Neural cell (in vitro differentiated cells): ENCODE measurements around the gene PCDHGC5. TPM values are rescaled to one million over a fixed set of nuclear protein-coding genes. Genes with fewer than 3 reads are reported as not detected.

Experiments used
- H2AFZ ChIP-seq: fragments of 200-600, 300-800 bp; sonication (generic), shearing (Covaris generic); 2 replicates; pipeline ENCODE4 v1.6.0; 2014; ENCODE audit warnings: low read depth, mild to moderate bottlenecking, antibody characterized with exemption, low read length, moderate library complexity
- H3F3A ChIP-seq: fragments of 200-600 bp; shearing (Covaris generic); 2 replicates; pipeline ENCODE4 v1.6.1; 2016; ENCODE audit warnings: mild to moderate bottlenecking, moderate library complexity, mixed read lengths, antibody characterized with exemption, low read length; ENCODE audit not compliant: insufficient read depth, poor library complexity, severe bottlenecking
- H3K27ac ChIP-seq: fragments of 200-600, 300-800 bp; sonication (generic), shearing (Covaris generic); 2 replicates; pipeline ENCODE4 v1.5.1; 2014; ENCODE audit warnings: mild to moderate bottlenecking, low read length, moderate library complexity
- H3K27me3 ChIP-seq: fragments of 300-800, 200-600 bp; sonication (generic), shearing (Covaris generic); 2 replicates; pipeline ENCODE4 v1.6.0; 2014; ENCODE audit warnings: mild to moderate bottlenecking, low read depth, low read length, moderate library complexity; ENCODE audit not compliant: insufficient read depth
- H3K36me3 ChIP-seq: fragments of 300-800, 200-600 bp; sonication (generic), shearing (Covaris generic); 2 replicates; pipeline ENCODE4 v1.5.1; 2014; ENCODE audit warnings: mild to moderate bottlenecking, antibody characterized with exemption, low read length, moderate library complexity; ENCODE audit not compliant: insufficient read depth
- H3K4me2 ChIP-seq: fragments of 300-800, 200-600 bp; sonication (generic), shearing (Covaris generic); 2 replicates; pipeline ENCODE4 v1.6.0; 2014; ENCODE audit warnings: mild to moderate bottlenecking, low read length
- H3K4me3 ChIP-seq: fragments of 300-800, 200-600 bp; sonication (generic), shearing (Covaris generic); 2 replicates; pipeline ENCODE4 v1.5.1; 2014; ENCODE audit warnings: mild to moderate bottlenecking, low read length, moderate library complexity
- H3K79me2 ChIP-seq: fragments of 200-600 bp; shearing (Covaris generic); replicated peaks from 2 replicates; pipeline ENCODE4 v1.6.0; 2014; ENCODE audit warnings: mild to moderate bottlenecking, low read length, moderate library complexity; ENCODE audit not compliant: insufficient read depth
- H3K9ac ChIP-seq: fragments of 300-800, 200-600 bp; sonication (generic), shearing (Covaris generic); 2 replicates; pipeline ENCODE4 v1.6.1; 2016; ENCODE audit warnings: mild to moderate bottlenecking, low read length, mixed read lengths
- H3K9me2 ChIP-seq: fragments of 200-600 bp; shearing (Covaris generic); 2 replicates; pipeline ENCODE4 v1.6.1; 2016; ENCODE audit warnings: mild to moderate bottlenecking, low read length, mixed read lengths; ENCODE audit not compliant: insufficient read depth
- H3K9me3 ChIP-seq: fragments of 200-600, 300-800 bp; sonication (generic), shearing (Covaris generic); 2 replicates; pipeline ENCODE4 v1.6.1; 2016; ENCODE audit warnings: mild to moderate bottlenecking, mixed run types, low read length, moderate library complexity, mixed read lengths
- H4K20me1 ChIP-seq: fragments of 200-600 bp; shearing (Covaris generic); 2 replicates; pipeline ENCODE4 v1.6.1; 2016; ENCODE audit warnings: mild to moderate bottlenecking, mixed run types; ENCODE audit not compliant: insufficient read depth
- CTCF ChIP-seq: fragments of 450-650 bp; IDR thresholded peaks from 2 replicates; pipeline ENCODE4 v1.5.1; 2014; ENCODE audit warnings: antibody characterized with exemption, mild to moderate bottlenecking, moderate library complexity; ENCODE audit not compliant: poor library complexity, severe bottlenecking
- EP300 ChIP-seq: fragments of 450-650 bp; conservative IDR thresholded peaks from 2 replicates; pipeline ENCODE4 v1.6.1; 2014; ENCODE audit warnings: antibody characterized with exemption, mild to moderate bottlenecking, moderate library complexity; ENCODE audit not compliant: poor library complexity, severe bottlenecking
- EZH2 ChIP-seq: fragments of 200-600, 300-800 bp; shearing (Covaris generic), sonication (generic); IDR thresholded peaks from 2 replicates; pipeline ENCODE4 v1.6.1; 2014; ENCODE audit warnings: antibody characterized with exemption, low read length, borderline replicate concordance, mild to moderate bottlenecking; ENCODE audit not compliant: insufficient read depth, poor library complexity, severe bottlenecking
- MXI1 ChIP-seq: fragments of 450-650 bp; conservative IDR thresholded peaks from 2 replicates; pipeline ENCODE4 v1.6.1; 2014; ENCODE audit warnings: antibody characterized with exemption, mild to moderate bottlenecking; ENCODE audit not compliant: poor library complexity, severe bottlenecking
- POLR2AphosphoS5 ChIP-seq: IDR thresholded peaks from 2 replicates; pipeline ENCODE4 v1.6.1; 2012
- RAD21 ChIP-seq: fragments of 450-650 bp; conservative IDR thresholded peaks from 2 replicates; pipeline ENCODE4 v1.6.1; 2014; ENCODE audit warnings: antibody characterized with exemption, mild to moderate bottlenecking, moderate library complexity
- REST ChIP-seq: IDR thresholded peaks from 2 replicates; pipeline ENCODE4 v1.6.1; 2012; ENCODE audit warnings: borderline replicate concordance
- SMC3 ChIP-seq: fragments of 450-650 bp; conservative IDR thresholded peaks from 2 replicates; pipeline ENCODE4 v1.6.1; 2014; ENCODE audit warnings: antibody characterized with exemption, mild to moderate bottlenecking, moderate library complexity; ENCODE audit not compliant: poor library complexity
- TAF1 ChIP-seq: IDR thresholded peaks from 2 replicates; pipeline ENCODE4 v1.6.1; 2012; ENCODE audit warnings: low read depth
- polyA plus RNA-seq: library from polyadenylated mRNA; depleted of rRNA; stranded (reverse); fragments of >200 nt; gene quantifications from 2 replicates; pipeline ENCODE4 v1.2.3, GENCODE V29; 2014

Gene PCDHGC5
- polyA plus RNA-seq, 1 donor from 2014 or later = 0.51 TPM

- H3K4me3 ChIP-seq = no peak overlapping the region
- H2AFZ ChIP-seq = no peak overlapping the region
- H3K9me2 ChIP-seq = no peaks in the 10 kb centered on the region
- no peaks in the 10 kb centered on the region for H3K9me3 ChIP-seq
- H3F3A ChIP-seq = peaks cover 2% of the 10 kb centered on the region
- no peaks in the 10 kb centered on the region for H3K79me2 ChIP-seq
- H3K9ac ChIP-seq = no peak overlapping the region
- no peak overlapping the region for H3K27ac ChIP-seq
- H3K4me2 ChIP-seq = no peak overlapping the region
- H3K36me3 ChIP-seq = no peaks in the 10 kb centered on the region
- no peaks in the 10 kb centered on the region for H4K20me1 ChIP-seq
- TF ChIP-seq EZH2 (no peak), REST (no peak), TAF1 (no peak), MXI1 (no peak), EP300 (no peak), CTCF (no peak), SMC3 (no peak), RAD21 (no peak), POLR2AphosphoS5 (no peak)
- H3K27me3 ChIP-seq = no peaks in the 10 kb centered on the region
These were observed 14.8 kb downstream of the PCDHGC5 start for GRCh38 chr5:141503681-141504080.

GRCh38 chr5:141504216-141504615 is 15.3 kb downstream of the PCDHGC5 start:
- Histone ChIP-seq H3K4me3 (no peak overlapping the region), H4K20me1 (no peaks in the 10 kb centered on the region), H3K9me2 (no peaks in the 10 kb centered on the region), H3K27ac (no peak overlapping the region), H3F3A (peaks cover 2% of the 10 kb centered on the region), H3K36me3 (no peaks in the 10 kb centered on the region), H2AFZ (no peak overlapping the region), H3K79me2 (no peaks in the 10 kb centered on the region), H3K9ac (no peak overlapping the region), H3K9me3 (no peaks in the 10 kb centered on the region), H3K27me3 (no peaks in the 10 kb centered on the region), H3K4me2 (no peak overlapping the region)
- TF ChIP-seq REST (no peak), EP300 (no peak), CTCF (no peak), POLR2AphosphoS5 (no peak)
